Prostate gland (tissue), 2 donors: ENCODE results near the gene CARNS1.

Experiments
- CTCF ChIP-seq, 4 experiments: fragments of 200-600 bp in 2 of 4; fragments of 450-650 bp in 2 of 4; sonication (generic) in 2 of 4; IDR thresholded peaks; 1 replicate in 3 of 4; 2 replicates in 1 of 4; pipeline ENCODE4 v1.5.1; 2016 to 2019; ENCODE audit warnings: antibody characterized with exemption in 4 of 4, mild to moderate bottlenecking in 2 of 4, moderate library complexity in 2 of 4
- POLR2AphosphoS5 ChIP-seq: sonication (generic); formaldehyde crosslinking; IDR thresholded peaks from one replicate; pipeline ENCODE4 v1.6.1; 2017; ENCODE audit warnings: antibody characterized with exemption

GRCh38 chr11:67450796-67451657 is 35.5 kb downstream of the CARNS1 start:
- TF ChIP-seq CTCF (IDR thresholded peaks at IDR 0.05): no peak
- no peak for TF ChIP-seq POLR2AphosphoS5
